OCI-LY3 (cell line): Measurements from ENCODE around the gene DNAJC17.

Experiments used
- H2AFZ ChIP-seq: fragments of 200-600, 300-600 bp; shearing (Covaris generic); 2 replicates; pipeline ENCODE4 v1.6.0; 2014; ENCODE audit warnings: antibody characterized with exemption, low read depth, low read length
- H3K27ac ChIP-seq: fragments of 200-600, 300-600 bp; sonication (generic); 2 replicates; pipeline ENCODE4 v1.5.1; 2014; ENCODE audit warnings: mild to moderate bottlenecking, low read length, moderate library complexity, mixed read lengths
- H3K27me3 ChIP-seq: fragments of 200-600, 300-600 bp; sonication (generic); 2 replicates; pipeline ENCODE4 v1.6.1; 2014; ENCODE audit warnings: low read depth, low read length, mixed read lengths
- H3K36me3 ChIP-seq: fragments of 200-600, 300-600 bp; sonication (generic); replicated peaks from 2 replicates; pipeline ENCODE3; 2014; ENCODE audit warnings: low read depth, low read length, mixed read lengths
- H3K4me1 ChIP-seq: fragments of 300-600, 200-600 bp; sonication (generic); 2 replicates; pipeline ENCODE4 v1.6.1; 2014; ENCODE audit warnings: low read length, mixed read lengths
- H3K4me2 ChIP-seq: fragments of 200-600, 300-600 bp; sonication (generic); 2 replicates; pipeline ENCODE4 v1.6.1; 2014; ENCODE audit warnings: low read length, mixed read lengths
- H3K4me3 ChIP-seq: fragments of 300-600, 200-600 bp; sonication (generic); 2 replicates; pipeline ENCODE4 v1.5.1; 2014; ENCODE audit warnings: antibody characterized with exemption, mild to moderate bottlenecking, low read length, moderate library complexity
- H3K79me2 ChIP-seq: fragments of 300-600, 200-600 bp; shearing (Covaris generic); 2 replicates; pipeline ENCODE4 v1.6.1; 2014; ENCODE audit warnings: mild to moderate bottlenecking, low read length, mixed read lengths
- H3K9ac ChIP-seq: fragments of 300-600, 200-600 bp; shearing (Covaris generic); 2 replicates; pipeline ENCODE4 v1.6.0; 2014; ENCODE audit warnings: mild to moderate bottlenecking, low read length, moderate library complexity
- H3K9me3 ChIP-seq: fragments of 200-600, 300-600 bp; shearing (Covaris generic); 2 replicates; pipeline ENCODE4 v1.6.1; 2014; ENCODE audit warnings: low read length, mixed read lengths; ENCODE audit not compliant: insufficient read depth
- H4K20me1 ChIP-seq: fragments of 200-600, 300-600 bp; sonication (generic); 2 replicates; pipeline ENCODE4 v1.6.1; 2016; ENCODE audit warnings: low read length, mixed read lengths; ENCODE audit not compliant: insufficient read depth
- EZH2phosphoT487 ChIP-seq: fragments of 200-600 bp; shearing (Covaris generic); IDR thresholded peaks from 2 replicates; pipeline ENCODE4 v1.6.1; 2018; ENCODE audit warnings: antibody characterized with exemption, mixed run types, low read depth
- TF ChIP-seq, protein P1 (sequence below): fragments of 200-600, 300-600 bp; sonication (generic); IDR thresholded peaks from 2 replicates; pipeline ENCODE4 v1.5.1; 2014; ENCODE audit warnings: antibody characterized with exemption, low read length, low read depth

DNAJC17 gene

DNA sequence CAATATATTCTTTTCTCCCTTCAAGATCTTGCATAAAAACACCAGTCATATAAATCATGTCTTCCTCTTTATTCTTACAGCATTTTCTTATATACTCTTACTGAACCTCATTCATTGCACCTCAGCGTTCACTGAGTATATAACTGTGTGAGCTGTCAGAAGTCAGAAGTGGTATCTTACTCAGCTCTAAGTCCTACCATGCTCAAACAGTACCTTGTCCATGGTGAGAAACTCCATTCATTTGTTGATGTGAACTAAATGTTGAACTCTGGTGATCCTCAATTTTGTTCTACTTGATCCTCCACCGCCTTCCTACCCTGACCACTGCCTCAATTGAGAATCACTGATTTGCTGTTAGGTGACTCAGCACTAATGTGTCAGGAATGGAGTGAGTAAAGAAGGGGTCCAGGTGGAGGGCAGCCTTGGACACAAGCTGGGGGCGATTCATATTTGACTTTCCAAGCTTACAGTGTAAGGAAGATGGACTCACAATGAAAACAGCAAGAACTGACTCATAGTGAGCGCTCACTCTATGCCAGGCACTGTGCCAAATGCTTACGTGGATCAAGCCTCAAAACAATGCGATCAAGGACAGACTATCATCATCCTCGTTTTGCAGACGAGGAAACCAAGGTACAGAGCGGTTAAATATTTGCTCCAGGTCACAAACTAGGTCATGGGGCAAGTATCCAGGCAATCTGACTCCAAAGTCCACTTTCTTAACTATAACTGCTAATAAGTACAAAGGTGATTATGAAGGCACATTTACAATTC, 13.9 kb downstream of the DNAJC17 start:
- no peaks in the 10 kb centered on the region for H3K4me1 ChIP-seq
- no peaks in the 10 kb centered on the region for H3K36me3 ChIP-seq
- no peak overlapping the region for H3K9ac ChIP-seq
- H3K4me3 ChIP-seq, result no peak overlapping the region
- H3K27ac ChIP-seq, result no peak overlapping the region
- no peaks in the 10 kb centered on the region for H3K79me2 ChIP-seq
- H3K4me2 ChIP-seq, result no peak overlapping the region
- no peaks in the 10 kb centered on the region for H4K20me1 ChIP-seq
- no peak overlapping the region for H2AFZ ChIP-seq
- H3K27me3 ChIP-seq, result no peaks in the 10 kb centered on the region
- TF ChIP-seq, protein P1, sequence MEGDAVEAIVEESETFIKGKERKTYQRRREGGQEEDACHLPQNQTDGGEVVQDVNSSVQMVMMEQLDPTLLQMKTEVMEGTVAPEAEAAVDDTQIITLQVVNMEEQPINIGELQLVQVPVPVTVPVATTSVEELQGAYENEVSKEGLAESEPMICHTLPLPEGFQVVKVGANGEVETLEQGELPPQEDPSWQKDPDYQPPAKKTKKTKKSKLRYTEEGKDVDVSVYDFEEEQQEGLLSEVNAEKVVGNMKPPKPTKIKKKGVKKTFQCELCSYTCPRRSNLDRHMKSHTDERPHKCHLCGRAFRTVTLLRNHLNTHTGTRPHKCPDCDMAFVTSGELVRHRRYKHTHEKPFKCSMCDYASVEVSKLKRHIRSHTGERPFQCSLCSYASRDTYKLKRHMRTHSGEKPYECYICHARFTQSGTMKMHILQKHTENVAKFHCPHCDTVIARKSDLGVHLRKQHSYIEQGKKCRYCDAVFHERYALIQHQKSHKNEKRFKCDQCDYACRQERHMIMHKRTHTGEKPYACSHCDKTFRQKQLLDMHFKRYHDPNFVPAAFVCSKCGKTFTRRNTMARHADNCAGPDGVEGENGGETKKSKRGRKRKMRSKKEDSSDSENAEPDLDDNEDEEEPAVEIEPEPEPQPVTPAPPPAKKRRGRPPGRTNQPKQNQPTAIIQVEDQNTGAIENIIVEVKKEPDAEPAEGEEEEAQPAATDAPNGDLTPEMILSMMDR, result no peak
- no peak for TF ChIP-seq EZH2phosphoT487
- H3K9me3 ChIP-seq, result no peaks in the 10 kb centered on the region

DNA sequence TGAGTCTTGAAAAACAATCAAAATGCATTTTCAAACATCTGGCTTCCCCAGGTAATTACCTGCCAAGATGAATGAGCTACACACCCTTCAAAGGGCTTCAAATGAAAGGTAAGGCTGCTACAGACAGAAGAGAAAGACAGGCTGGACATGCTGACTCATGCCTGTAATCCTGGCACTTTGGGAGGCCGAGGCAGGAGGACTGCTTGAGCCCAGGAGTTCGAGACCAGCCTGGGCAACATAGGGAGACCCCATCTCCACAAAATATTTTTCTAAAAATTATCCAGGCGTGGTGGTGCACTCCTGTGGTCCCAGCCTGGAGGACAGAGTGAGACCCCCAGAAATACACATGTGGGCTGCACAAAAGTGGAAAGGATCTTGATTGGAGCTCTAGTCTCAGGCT, 14.9 kb downstream of the DNAJC17 start:
- H3K27ac ChIP-seq, result no peak overlapping the region
- no peak overlapping the region for H3K9ac ChIP-seq
- H3K4me2 ChIP-seq, result no peak overlapping the region
- no peaks in the 10 kb centered on the region for H3K27me3 ChIP-seq
- H3K4me3 ChIP-seq, result no peak overlapping the region
- H2AFZ ChIP-seq, result no peak overlapping the region
- no peaks in the 10 kb centered on the region for H3K9me3 ChIP-seq
- no peaks in the 10 kb centered on the region for H3K4me1 ChIP-seq
- no peaks in the 10 kb centered on the region for H3K79me2 ChIP-seq
- no peaks in the 10 kb centered on the region for H4K20me1 ChIP-seq
- TF ChIP-seq, protein P1, result no peak
- TF ChIP-seq EZH2phosphoT487, result no peak
- H3K36me3 ChIP-seq, result no peaks in the 10 kb centered on the region

DNA sequence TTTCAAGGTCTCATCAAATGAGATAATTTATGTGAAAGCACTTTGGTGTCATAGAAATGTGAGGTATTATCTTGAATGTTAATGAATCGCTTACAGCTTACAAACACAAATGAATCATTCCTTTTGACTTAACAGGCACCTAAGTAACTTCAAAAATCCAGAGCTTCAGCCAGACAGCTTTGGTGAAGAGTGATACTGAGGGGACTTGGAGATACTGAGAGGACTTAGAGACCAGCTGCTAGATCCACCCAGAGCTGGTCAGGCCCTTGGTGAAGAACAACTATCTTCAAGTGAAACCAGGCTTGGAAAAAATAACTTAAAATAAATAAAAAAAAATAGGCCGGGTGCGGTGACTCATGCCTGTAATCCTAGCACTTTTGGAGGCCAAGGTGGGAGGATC, 16.6 kb downstream of the DNAJC17 start:
- Histone ChIP-seq H3K4me2 (no peak overlapping the region), H3K79me2 (no peaks in the 10 kb centered on the region)
- TF ChIP-seq EZH2phosphoT487, result no peak
- TF ChIP-seq, protein P1, result no peak

DNA sequence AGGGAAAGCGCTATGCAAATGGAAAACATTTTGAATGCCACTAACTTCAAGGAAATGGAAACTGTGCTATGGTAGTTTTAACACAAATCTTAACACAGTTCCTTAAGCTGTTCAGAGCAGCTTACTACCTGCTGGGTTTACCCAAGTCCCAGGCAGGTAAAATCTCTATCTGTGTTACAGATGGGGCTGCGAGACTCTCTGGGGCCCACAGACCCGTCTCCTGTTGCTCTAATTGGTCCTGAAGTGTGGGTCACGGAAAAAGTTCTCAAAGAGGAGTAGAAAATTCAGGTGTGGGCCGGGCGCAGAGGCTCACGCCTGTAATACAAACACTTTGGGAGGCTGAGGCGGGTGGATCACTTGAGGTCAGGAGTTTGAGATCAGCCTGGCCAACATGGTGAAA, 17.3 kb downstream of the DNAJC17 start:
- H3K4me1 ChIP-seq, result no peaks in the 10 kb centered on the region
- H3K27me3 ChIP-seq, result no peaks in the 10 kb centered on the region
- no peak overlapping the region for H2AFZ ChIP-seq
- no peaks in the 10 kb centered on the region for H3K36me3 ChIP-seq
- no peak overlapping the region for H3K4me3 ChIP-seq
- no peak overlapping the region for H3K4me2 ChIP-seq
- no peaks in the 10 kb centered on the region for H4K20me1 ChIP-seq
- H3K9me3 ChIP-seq, result no peaks in the 10 kb centered on the region
- H3K79me2 ChIP-seq, result no peaks in the 10 kb centered on the region
- H3K27ac ChIP-seq, result no peak overlapping the region
- TF ChIP-seq EZH2phosphoT487, result no peak
- TF ChIP-seq, protein P1, result no peak
- no peak overlapping the region for H3K9ac ChIP-seq

More for the DNA sequence above, 16.6 kb downstream of the DNAJC17 start:
- H4K20me1 ChIP-seq, result no peaks in the 10 kb centered on the region
- no peak overlapping the region for H2AFZ ChIP-seq
- no peaks in the 10 kb centered on the region for H3K4me1 ChIP-seq
- H3K27me3 ChIP-seq, result no peaks in the 10 kb centered on the region
- no peaks in the 10 kb centered on the region for H3K9me3 ChIP-seq
- H3K27ac ChIP-seq, result no peak overlapping the region
- no peak overlapping the region for H3K9ac ChIP-seq
- no peaks in the 10 kb centered on the region for H3K36me3 ChIP-seq
- no peak overlapping the region for H3K4me3 ChIP-seq
